HG03064 (cell line): ENCODE data around the gene GSG1L.

Experiments used
- ATAC-seq: cut with Tn5 transposase; IDR thresholded peaks from one replicate; pipeline ENCODE4 v1.9.1; 2021; ENCODE audit warnings: low read depth; ENCODE audit not compliant: unreplicated experiment

GSG1L gene

GRCh38 chr16:27803775-27804549 is 259.6 kb downstream of the GSG1L start:
- ATAC-seq, result no peak

GRCh38 chr16:27802664-27803439 is 260.7 kb downstream of the GSG1L start:
- ATAC-seq, result no peak

- no peak for ATAC-seq
Observed at GRCh38 chr16:27801289-27801945, 262.1 kb downstream of the GSG1L start.

- no peak for ATAC-seq
Observed at GRCh38 chr16:27800817-27801216, 262.7 kb downstream of the GSG1L start.

GRCh38 chr16:27799896-27800295 is 263.6 kb downstream of the GSG1L start:
- ATAC-seq, result no peak

- no peak for ATAC-seq
Observed at GRCh38 chr16:27798241-27798640, 265.3 kb downstream of the GSG1L start.

GRCh38 chr16:27795992-27796614 is 267.4 kb downstream of the GSG1L start:
- no peak for ATAC-seq

GRCh38 chr16:27793249-27793622 is 270.3 kb downstream of the GSG1L start:
- ATAC-seq, result no peak

GRCh38 chr16:27792486-27793248 is 270.8 kb downstream of the GSG1L start:
- ATAC-seq, result no peak

- no peak for ATAC-seq
Observed at GRCh38 chr16:27791404-27791719, 272.2 kb downstream of the GSG1L start.

GRCh38 chr16:27790546-27791403 is 272.7 kb downstream of the GSG1L start:
- ATAC-seq, result no peak

GRCh38 chr16:27789595-27790241 is 273.8 kb downstream of the GSG1L start:
- ATAC-seq, result no peak

GRCh38 chr16:27789150-27789549 is 274.4 kb downstream of the GSG1L start:
- ATAC-seq, result no peak

- ATAC-seq, result no peak
Observed at GRCh38 chr16:27787665-27788064, 275.8 kb downstream of the GSG1L start.

GRCh38 chr16:27786923-27787625 is 276.4 kb downstream of the GSG1L start:
- no peak for ATAC-seq

- ATAC-seq, result no peak
Observed at GRCh38 chr16:27786221-27786922, 277.1 kb downstream of the GSG1L start.

- ATAC-seq, result no peak
Observed at GRCh38 chr16:27785307-27785678, 278.2 kb downstream of the GSG1L start.
